Mucosa of descending colon (tissue), 3 donors: ENCODE measurements around the gene LATS2. TPM values are rescaled to one million over a fixed set of nuclear protein-coding genes. Genes with fewer than 3 reads are reported as not detected.

Experiments used
- ATAC-seq: fragments of 200-7000 bp; cut with Tn5 transposase; one replicate; pipeline ENCODE4 v1.9.1; 2020; ENCODE audit warnings: mild to moderate bottlenecking, moderate library complexity
- DNase-seq, 3 donors: peaks; one replicate each; pipeline ENCODE4 v3.0.0-alpha.2; 2020
- H3K36me3 ChIP-seq: fragments of 200-600 bp; one replicate; pipeline ENCODE4 v1.8.0; 2021; ENCODE audit warnings: low read depth, mild to moderate bottlenecking
- H3K4me1 ChIP-seq: fragments of 200-600 bp; one replicate; pipeline ENCODE4 v1.8.0; 2021; ENCODE audit warnings: low read depth, mild to moderate bottlenecking
- H3K4me3 ChIP-seq: fragments of 200-600 bp; one replicate; pipeline ENCODE4 v1.8.0; 2021; ENCODE audit warnings: mild to moderate bottlenecking
- H3K9me3 ChIP-seq: fragments of 200-600 bp; one replicate; pipeline ENCODE4 v1.8.0; 2021; ENCODE audit warnings: mild to moderate bottlenecking
- intact Hi-C, 2 donors: fragments of 100-400 bp; cut with DNase I in 1 of 2; cut with micrococcal nuclease in 1 of 2; formaldehyde crosslinking; loops; one replicate each; pipeline versions ENCODE4 v1.11.0 to v1.11.1; 2022; cut with DNase I, micrococcal nuclease
- total RNA-seq, 3 donors: library from RNA; stranded (reverse); fragmentation: NEBNext Ultra II Directional in 2 of 3; extraction: Animal tissue kit (Norgen Biotek cat#: 25700) in 2 of 3; gene quantifications; one replicate each; pipeline versions ENCODE4 v1.2.1 to v1.2.4, GENCODE V29; 2021 to 2023
- TF ChIP-seq, protein P1 (sequence below): fragments of 200-600 bp; IDR thresholded peaks from one replicate; pipeline ENCODE4 v1.8.0; 2022; ENCODE audit warnings: antibody characterized with exemption, mild to moderate bottlenecking
- donor health status: DM: no; HTN: no; CAD: no; lungs with moderate emphysema.
- donor health status: DM: no; HTN: no; CAD: no.
- donor health status: DM: no; HTN: yes; CAD: no.

Gene LATS2
- total RNA-seq, 3 donors from 2014 or later, result 9.1 to 25.9 (median 10.3) TPM

DNA sequence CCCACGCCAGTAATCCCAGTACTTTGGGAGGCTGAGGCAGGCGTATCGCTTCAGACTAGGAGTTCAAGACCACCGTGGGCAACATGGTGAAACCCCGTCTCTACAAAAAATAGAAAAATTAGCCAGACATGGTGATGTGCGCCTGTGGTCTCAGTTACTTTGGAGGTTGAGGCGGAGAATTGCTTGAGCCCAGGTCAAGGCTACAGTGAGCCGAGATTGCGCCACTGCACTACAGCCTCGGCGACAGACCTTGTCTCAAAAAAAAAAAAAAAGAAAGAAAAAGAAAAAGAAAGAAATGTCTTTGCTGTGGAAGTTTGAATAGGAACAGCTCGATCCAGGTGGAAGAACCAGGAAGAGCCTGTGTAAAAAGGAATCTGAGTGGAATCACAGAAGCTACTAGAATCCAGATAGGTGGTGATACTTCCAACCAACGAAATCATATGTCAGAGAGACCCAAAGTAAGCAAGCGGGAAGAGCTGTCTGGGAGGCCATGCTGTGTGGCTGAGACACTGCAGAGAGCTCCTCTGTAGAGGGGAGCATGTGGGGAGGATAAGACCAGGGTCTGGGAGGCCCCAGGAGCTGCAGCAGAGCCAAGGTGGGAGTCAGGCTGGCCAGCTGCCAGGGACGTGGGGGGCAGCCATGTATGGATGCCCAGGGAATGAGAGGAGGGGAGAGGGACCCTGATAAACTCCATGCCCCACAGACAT lies 21.1 kb downstream of the LATS2 start:
- TF ChIP-seq, protein P1, sequence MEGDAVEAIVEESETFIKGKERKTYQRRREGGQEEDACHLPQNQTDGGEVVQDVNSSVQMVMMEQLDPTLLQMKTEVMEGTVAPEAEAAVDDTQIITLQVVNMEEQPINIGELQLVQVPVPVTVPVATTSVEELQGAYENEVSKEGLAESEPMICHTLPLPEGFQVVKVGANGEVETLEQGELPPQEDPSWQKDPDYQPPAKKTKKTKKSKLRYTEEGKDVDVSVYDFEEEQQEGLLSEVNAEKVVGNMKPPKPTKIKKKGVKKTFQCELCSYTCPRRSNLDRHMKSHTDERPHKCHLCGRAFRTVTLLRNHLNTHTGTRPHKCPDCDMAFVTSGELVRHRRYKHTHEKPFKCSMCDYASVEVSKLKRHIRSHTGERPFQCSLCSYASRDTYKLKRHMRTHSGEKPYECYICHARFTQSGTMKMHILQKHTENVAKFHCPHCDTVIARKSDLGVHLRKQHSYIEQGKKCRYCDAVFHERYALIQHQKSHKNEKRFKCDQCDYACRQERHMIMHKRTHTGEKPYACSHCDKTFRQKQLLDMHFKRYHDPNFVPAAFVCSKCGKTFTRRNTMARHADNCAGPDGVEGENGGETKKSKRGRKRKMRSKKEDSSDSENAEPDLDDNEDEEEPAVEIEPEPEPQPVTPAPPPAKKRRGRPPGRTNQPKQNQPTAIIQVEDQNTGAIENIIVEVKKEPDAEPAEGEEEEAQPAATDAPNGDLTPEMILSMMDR, result no peak
- no peak for DNase-seq
- Histone ChIP-seq H3K4me3 (no peak overlapping the region), H3K4me1 (peaks cover 6% of the 10 kb centered on the region), H3K36me3 (no peaks in the 10 kb centered on the region), H3K9me3 (no peaks in the 10 kb centered on the region)
- intact Hi-C loops, result no loop called here
- ATAC-seq, result no peak

DNA sequence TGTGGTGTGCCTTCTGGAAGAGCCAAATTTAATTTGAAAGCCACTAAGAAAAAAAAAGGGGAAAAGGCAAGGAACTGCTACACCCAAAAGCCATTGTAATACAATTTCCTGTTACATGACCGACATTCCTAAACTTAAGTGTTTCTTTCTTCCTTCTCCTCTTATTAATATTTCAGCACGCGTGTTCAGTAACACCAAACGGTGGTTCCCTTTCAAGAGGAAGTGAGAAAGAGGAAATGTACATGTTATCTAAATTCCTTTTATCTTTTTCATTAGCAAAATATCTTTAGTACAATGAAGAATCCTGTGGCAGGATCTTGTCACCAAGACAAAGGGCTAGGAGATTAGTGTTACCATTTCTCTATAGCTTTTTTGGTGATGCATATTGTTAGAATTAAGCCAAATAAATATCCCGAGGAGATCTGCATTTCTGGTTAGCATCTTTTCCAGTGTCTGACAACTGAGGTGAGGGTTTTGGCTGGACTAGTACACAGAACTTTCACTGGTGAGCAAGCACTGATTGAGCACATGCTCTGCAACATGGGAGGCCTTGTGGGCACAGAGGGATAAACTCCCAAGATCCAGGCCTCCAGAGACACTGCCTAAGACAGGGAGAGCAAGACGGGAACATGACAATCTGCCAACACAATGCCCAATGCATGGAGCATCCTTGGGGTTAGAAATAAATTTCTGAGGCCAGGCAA lies 22.1 kb downstream of the LATS2 start:
- intact Hi-C loops, result no loop called here
- DNase-seq (no peak), ATAC-seq (no peak)
- Histone ChIP-seq H3K9me3 (no peaks in the 10 kb centered on the region), H3K36me3 (no peaks in the 10 kb centered on the region), H3K4me1 (peaks cover 11% of the 10 kb centered on the region), H3K4me3 (no peak overlapping the region)
- TF ChIP-seq, protein P1, result no peak

DNA sequence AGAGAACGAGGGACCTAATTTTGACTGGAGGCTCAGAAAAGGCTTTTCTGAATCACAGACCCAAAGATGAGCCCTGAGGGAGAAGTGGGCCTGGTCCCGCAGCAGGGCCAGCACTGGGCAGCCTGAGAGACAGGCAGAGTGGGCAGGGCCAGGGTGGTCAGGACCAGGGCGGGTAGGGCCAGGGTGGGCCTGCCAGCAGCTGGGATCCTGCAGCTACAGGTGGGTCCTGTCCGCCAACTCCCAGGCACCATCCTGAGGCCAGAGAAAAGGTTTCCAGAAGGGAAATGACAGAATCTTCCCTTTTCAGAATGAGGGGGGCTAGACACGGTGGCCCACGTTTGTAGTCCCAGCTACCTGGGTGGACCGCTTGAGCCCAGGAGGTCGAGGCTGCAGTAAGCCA lies 23.7 kb downstream of the LATS2 start:
- no peaks in the 10 kb centered on the region for H3K36me3 ChIP-seq
- peaks cover 11% of the 10 kb centered on the region for H3K4me1 ChIP-seq
- H3K9me3 ChIP-seq, result no peaks in the 10 kb centered on the region
- TF ChIP-seq, protein P1, result no peak
- DNase-seq (no peak), ATAC-seq (no peak)
- no peak overlapping the region for H3K4me3 ChIP-seq
- intact Hi-C loops, result no loop called here

DNA sequence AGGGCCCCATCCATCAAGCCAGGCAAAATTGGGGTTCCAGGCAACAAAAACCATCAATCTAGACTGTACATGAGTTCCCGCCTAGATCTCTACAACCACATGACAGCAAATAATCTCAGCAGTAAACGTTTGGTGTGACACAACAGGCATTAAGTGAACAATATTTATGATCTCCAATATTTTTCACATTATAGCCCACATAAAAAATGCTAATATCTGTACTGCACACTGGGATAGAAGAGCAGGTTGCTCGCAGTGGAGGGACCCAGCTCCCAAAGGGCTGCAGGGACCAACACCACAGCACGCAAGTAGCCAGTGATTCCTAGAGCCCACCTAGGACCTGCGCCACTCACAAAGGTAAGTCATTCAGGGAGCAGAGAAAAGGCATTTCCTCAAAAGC lies 25.9 kb downstream of the LATS2 start:
- Histone ChIP-seq H3K4me3 (no peak overlapping the region), H3K36me3 (no peaks in the 10 kb centered on the region), H3K4me1 (peaks cover 10% of the 10 kb centered on the region), H3K9me3 (no peaks in the 10 kb centered on the region)
- TF ChIP-seq, protein P1, result no peak
- ATAC-seq (no peak), DNase-seq (no peak)
- intact Hi-C loops, result no loop called here

DNA sequence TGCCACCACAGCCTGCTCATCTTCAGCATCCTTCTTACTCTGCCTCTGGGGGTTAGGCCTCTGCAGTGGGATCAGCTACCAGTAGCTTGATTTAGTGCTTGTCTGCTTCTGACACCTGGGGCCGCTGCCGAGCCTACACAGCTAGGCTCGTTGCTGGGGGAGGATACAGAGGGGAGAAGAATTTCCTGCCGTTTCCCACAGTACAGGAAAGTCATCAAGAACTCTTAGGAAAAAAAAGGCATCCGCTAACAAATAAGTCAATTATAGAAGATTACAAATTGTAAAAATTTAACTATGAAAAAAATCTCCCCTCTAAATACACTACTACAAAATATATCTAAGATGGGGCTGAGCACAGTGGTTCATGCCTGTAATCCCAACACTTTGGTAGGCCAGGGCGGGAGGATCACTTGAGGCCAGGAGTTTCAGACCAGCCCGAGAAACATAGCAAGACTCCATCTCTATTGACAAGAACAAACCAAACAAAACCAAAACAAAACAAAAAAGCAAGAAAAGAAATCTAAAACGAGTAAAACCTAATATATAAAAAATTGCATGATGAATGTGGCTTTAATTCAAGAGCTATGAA lies 26.7 kb downstream of the LATS2 start:
- no peak for ATAC-seq
- no peak for DNase-seq

More for the DNA sequence above, 26.7 kb downstream of the LATS2 start:
- TF ChIP-seq, protein P1, result no peak
- intact Hi-C loops, result no loop called here
- no peaks in the 10 kb centered on the region for H3K9me3 ChIP-seq
- H3K4me3 ChIP-seq, result no peak overlapping the region
- no peaks in the 10 kb centered on the region for H3K36me3 ChIP-seq
- H3K4me1 ChIP-seq, result peaks cover 8% of the 10 kb centered on the region
